Muscle of arm (tissue), 12 donors: Measurements from ENCODE around the gene DDAH2. TPM values are rescaled to one million over a fixed set of nuclear protein-coding genes. Genes with fewer than 3 reads are reported as not detected.
A peak's percentile ranks its signal among the peaks of the same experiment; 100 is the strongest.
"Not testable (repeated sequence)": the region's sequence is repeated elsewhere in the genome, so short reads cannot be mapped to it uniquely, and the experiment has no call there.

Experiments
- DNase-seq: peaks from one replicate; pipeline ENCODE4 v3.0.0-alpha.2; 2013
- polyA plus RNA-seq, 12 donors: library from polyadenylated mRNA; unstranded; fragments of 120-200 nt; gene quantifications; one replicate each; pipeline ENCODE4 v1.2.1, GENCODE V29; 2013; ENCODE audit not compliant: insufficient read length in 12 of 12

The DDAH2 gene
- polyA plus RNA-seq, 12 donors = 89.7 to 152 (median 108) TPM; not detected in 1

DNA sequence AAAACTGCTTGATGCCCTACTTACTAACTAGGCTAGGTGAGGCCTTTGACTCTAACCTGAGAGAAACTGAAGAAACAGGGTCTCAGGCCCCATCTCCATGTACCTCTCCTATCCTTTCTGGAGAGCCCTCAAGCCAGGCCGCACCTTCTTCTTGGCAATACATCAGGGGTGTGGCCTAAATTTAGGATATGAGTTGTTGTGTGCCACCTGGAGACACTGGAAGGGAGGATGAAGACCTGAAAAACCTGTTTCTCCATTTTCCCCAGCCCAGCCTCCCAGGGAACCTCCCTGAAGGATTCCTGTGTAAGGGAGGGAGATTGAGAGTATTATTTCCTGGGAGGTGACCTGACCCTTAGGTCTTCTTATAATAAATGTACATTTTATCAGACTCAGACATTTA is 10.8 kb downstream of the DDAH2 start:
- DNase-seq = no peak

DNA sequence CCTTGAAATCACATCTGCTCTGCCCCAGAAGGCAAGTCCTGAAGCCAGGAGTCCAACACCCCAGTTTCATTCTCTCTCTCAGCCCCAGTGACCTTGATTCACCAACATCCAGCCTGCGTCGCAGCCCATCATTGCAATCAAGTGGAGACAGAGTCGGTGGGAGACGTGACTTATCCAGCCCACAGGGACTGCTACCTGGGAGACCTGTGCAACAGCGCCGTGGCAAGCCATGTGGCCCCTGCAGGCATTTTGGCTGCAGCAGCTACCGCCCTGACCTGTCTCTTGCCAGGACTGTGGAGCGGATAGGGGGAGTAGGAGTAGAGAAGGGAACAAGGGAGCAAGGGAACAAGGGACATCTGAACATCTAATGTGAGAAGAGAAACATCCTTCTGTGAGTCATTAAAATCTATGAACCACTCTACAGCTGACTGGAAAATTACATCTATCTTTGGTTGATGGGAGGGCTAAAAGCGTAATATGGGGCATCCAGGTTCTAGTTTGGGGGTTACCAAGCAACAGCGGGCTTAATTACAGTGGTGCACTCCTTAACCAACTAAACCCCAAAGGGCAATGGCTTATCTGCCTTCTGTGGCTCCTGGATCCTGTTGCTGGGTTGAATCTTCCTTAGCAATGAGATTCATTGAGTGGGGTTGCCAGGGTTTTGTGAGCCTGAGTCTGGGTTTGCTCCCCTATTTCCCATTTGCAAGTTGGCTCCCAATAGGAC is 11.4 kb downstream of the DDAH2 start:
- DNase-seq = no peak

DNA sequence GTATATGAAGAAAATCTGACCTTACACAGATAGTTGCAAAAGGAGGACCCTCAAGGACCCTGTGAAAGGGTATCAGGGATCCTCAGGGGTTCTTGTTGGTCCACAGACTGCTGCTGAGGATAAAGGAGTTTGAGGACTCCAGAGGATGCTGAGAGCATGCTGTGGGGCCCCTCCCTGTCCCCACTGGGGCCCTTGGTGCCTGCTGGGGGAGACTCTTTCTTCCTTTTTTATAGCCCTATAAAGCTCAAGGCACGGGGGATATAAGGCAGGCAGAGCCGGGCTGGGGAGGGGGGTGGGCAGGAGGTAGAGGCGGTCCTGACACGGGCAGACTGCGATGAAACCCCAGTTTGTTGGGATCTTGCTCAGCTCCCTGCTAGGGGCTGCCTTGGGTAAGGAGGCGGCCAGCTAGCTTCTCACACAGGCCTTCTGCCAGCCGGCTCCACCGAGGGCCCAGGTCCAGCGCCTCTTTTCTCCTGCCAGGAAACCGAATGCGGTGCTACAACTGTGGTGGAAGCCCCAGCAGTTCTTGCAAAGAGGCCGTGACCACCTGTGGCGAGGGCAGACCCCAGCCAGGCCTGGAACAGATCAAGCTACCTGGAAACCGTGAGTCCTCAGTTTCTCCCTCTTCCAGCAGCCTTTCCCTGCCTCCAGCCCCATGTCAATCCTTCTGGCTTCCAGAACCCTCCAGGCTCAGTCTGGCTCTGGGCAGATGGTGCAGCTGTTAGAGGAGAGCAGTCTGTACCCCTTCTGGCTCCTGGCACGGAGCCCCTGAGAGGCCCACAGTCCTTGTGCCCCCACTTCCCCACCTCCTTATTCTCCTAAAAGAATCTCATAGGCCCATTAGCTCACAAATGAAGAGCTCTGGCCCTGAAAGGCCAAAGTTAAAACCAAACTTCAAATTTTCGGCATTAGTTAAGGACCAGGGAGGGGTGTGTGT is 13.8 kb downstream of the DDAH2 start, which contains the start of gene LY6G6D:
TSS of gene LY6G6D (plus strand) at position 327 of the 937 bp plus-strand sequence. CDS start at position 335, 8 bp downstream.
- DNase-seq = no peak

DNA sequence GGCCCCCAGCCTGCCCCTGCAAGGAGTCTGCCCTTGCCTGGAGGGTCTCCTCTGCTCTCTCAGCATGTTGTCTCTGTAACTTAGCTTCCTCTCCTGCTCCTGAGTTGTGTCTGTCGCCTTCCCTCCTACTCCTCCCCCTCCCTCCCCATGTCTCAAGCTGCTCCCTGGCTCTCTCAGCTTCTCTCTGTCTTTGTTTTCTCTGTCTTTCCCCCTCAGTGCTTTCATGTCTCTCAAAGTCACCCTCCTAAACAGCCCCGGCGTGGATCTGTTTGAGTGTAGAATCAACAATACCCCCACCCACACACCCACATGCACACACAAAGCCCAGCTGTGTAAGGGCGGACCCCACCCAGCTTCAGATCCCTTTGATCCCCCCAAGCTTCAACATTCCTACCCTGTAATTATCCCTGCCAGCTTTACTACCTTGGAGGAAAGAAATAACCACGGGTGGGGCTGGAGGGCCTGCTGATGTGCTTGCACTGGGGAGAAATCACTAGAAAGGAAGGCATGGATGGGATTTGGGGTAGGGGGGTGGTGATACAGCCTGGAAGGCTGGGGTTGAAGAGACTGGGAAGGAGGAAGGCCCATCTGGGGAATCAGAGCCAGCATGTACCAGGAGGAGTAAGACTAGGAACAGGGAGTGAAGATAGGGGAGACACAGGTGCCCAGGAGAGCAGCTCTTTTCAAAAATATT is 15.0 kb downstream of the DDAH2 start:
- DNase-seq = no peak

DNA sequence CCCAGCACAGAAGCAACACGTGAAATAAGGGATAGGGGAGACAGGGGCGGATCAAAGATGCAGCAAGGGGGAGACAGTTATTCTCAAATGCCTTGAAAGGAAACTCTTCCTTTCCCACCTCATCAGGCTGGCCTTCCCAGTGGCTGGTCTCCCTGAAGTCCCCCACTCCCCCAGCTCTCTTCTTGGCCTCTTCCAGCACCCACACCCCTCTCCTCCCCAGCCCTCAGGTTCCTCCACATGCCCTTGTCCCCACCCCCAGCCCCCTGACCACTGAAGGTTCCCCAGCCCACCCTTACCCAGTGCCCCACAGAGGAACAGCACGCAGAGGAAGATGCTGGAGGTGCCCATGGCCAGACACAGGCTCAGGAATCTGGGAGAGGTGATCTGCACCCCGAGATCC is 15.6 kb downstream of the DDAH2 start:
- DNase-seq = no peak

DNA sequence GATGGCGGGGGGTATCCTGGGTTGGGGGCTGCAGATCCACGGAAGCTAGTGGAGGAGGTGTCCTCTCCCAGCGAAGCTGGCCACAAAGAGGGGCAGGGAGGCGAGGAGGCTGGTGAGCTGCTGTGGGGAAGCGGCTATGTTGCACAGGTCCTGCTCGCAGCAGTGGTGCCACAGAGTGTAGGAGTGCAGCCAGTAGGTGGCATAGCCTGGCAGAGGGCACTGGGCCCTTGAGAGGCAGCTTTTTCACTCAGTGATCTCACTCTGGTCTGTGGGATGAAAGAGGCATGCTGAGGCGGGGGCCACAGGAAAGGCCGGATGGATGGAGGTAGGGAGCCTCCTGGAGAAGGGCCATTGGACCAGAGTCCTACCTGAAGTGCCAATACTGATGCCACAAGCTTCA is 16.8 kb downstream of the DDAH2 start:
- DNase-seq = no peak

DNA sequence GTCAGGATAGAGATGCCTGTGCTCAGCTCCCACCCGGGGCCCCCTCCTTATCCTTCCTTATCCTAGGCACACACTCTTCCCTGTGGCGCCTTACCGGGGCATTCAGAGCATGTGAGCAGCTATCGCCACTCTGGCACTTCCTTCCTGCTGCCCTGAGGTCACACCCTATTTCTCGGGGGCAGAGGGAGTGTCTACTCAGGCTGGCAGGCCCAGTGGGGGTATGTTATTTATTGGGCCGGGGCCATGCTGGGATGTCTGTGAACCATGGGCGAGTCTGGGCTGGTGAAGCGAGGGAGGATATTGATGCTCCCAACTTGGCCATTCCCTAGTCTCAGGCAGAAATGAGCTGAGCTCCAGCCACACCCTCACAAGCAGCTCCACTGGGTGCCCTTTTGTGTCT is 17.9 kb downstream of the DDAH2 start:
- no peak for DNase-seq

DNA sequence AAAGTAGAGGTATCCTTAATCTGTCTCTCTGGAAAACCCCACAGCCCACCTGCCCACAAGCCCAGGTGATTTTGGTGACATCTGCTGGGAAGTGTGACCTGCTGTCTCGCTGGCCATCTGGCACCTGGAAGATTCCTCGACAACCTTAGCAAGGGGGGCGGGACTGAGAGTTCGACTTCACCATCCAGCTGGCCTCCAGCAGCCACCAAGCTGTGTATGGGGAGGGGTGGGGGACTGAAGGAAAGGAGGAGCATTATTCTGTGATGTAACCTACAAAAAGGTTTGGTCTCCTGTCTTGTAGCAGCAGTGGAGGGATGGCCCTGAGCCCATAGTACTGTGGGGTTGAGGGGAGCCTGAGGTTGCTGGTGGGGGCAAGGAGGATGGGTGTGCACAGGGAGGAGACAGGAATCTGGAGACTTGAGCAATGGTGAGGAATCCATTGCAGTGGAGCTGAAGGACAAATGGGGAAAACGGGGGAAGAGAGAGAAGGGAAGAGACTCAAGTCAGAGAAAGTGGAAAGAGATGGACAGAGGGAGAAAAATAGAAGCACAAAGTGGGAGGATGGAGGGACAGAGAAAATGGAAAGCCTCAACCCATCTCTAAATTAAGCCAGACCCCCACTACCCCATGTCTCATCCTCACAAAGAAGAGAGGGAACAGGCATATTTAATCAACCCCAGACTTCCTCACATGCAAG is 18.4 kb downstream of the DDAH2 start:
- no peak for DNase-seq

DNA sequence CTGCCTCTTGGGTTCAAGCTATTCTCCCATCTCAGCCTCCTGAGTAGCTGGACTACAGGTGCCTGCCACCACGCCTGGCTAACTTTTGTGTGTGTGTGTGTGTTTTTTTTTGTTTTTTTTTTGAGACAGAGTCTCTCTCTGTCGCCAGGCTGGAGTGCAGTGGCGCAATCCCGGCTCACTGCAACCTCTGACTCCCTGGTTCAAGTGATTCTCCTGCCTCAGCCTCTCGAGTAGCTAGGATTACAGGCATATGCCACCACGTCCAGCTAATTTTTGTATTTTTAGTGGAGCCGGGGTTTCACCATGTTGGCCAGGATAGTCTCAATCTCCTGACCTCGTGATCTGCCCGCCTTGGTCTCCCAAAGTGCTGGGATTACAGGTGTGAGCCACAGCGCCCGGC is 19.9 kb downstream of the DDAH2 start:
- DNase-seq = not testable (repeated sequence)

DNA sequence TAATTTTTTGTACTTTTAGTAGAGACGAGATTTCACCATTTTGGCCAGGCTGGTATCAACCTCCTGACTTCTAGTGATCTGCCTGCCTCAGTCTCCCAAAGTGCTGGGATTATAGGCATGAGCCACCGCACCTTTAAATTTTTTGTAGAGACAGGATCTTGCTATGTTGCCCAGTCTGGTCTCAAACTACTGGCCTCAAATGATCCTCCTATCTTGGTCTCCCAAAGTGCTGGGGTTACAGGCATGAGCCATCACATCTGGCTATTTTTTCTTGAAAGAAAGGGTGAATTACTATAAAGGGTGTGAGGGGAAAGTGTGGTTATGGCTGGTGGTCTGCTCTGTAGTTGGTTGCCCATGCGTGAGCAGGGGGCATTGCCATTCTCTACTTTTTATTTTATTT is 20.9 kb downstream of the DDAH2 start:
- no peak for DNase-seq

DNA sequence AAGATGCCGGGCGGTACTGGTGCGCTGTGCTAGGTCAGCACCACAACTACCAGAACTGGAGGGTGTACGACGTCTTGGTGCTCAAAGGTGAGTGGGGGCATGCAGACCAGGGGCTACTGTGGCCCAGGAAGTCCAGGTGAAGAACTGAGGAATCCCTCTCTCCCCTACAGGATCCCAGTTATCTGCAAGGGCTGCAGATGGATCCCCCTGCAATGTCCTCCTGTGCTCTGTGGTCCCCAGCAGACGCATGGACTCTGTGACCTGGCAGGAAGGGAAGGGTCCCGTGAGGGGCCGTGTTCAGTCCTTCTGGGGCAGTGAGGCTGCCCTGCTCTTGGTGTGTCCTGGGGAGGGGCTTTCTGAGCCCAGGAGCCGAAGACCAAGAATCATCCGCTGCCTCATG is 21.4 kb downstream of the DDAH2 start:
- no peak for DNase-seq

DNA sequence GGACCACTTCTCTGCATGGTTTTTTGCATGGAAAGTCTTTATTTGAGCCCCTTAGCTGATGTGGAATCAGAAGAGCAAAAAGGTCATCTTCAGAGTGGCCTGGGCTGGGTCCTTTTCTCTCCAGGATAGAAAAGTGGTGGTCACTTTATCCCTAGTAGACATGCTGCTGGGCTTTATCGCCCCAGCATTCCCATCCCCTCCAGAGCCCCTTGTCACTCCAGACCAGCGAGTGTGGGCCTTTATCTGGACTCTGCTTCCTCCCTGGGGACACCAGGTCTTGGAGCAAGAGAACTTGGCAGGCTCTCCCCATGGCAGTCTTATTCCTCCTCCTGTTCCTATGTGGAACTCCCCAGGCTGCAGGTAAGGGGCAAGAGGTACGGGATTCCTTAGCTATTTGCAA is 22.5 kb downstream of the DDAH2 start, which contains the start of gene LY6G6F:
TSS of gene LY6G6F (plus strand) at position 268 of the 400 bp plus-strand sequence. CDS start at position 309, 41 bp downstream.
- DNase-seq = no peak

DNA sequence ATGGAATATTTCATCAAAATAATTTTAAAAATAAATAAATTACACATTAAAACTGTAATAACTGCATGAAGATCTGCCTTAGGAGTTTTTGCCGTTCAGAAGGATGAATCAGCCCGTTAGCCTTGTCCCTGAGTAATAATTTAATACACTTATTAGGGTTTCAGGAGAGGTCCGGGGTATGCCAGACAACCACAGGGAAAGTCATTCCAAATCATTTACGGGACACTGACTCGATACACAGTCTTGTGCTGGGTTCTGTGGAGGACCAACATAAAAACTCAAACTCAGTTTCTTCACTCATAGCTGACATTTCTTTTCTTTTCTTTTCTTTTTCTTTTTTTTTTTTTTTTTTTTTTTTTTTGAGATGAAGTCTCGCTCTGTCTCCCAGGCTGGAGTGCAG is 23.2 kb downstream of the DDAH2 start:
- no peak for DNase-seq

DNA sequence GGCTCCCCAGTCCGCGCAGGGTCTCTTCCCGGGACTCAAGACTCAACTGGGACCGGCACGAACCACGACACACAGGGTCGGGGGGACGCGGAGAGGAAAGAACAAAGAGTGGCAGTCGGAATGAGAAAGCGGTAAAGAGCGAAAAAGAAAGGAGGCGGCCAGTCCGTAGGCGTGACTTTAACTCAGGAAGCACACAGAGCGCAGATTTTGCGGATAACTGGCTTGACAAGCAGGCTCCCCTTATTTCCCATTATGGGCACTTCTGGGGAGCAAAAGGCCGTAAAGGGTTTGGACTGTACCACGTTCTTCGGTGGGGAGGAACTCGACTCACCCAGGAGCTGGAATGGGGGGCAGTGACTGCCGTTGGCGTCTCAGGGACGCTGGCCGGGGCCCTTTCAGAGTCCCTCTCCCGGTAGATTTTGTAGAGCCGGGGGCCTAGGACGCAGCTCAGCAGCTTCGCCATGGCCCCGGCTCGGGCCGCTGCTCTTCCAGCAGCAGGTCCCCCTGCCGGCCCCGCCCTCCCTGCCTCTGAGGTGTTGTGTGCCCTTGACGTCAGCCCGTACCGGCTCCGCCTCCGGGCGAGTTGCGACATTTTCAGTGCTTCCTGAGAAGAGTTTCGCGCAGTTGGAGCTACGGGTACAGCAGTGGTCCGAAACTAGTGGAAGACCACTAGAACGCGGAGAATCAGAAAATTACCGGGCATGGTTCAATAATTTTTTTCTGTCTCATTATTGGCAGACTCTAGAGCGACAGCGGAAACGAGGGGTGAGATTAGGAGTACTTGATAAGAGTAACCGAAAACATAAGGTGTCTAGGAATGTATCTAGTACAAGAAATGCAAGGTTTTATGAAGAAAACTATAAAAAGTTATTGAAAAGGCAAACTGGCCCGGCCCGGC is 26.0 kb downstream of the DDAH2 start, which contains the start of gene ABHD16A:
TSS of gene ABHD16A (minus strand) at position 506 of the 898 bp plus-strand sequence. CDS start at position 463, 43 bp downstream.
- peak; percentile 99 for DNase-seq

DNA sequence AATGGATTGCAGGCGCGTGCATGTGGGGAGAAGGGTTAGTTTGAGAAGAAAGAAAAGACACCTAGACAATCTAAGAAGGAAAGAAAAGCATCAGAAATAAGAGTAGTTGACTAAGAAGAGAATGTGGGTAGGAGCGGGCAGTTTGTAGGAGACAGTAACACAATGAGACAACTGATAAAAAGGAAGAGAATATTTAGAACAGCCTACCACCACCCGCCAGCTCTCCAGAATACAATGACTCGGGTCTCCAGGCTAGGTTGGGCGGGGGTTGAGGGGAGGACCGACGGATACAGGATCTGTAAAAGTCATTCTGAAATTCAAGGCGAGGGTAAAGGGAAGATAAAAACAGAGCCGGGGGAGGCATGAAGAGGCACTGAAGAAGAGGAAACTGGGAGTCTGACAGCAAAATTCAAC is 26.7 kb downstream of the DDAH2 start:
- DNase-seq = no peak

DNA sequence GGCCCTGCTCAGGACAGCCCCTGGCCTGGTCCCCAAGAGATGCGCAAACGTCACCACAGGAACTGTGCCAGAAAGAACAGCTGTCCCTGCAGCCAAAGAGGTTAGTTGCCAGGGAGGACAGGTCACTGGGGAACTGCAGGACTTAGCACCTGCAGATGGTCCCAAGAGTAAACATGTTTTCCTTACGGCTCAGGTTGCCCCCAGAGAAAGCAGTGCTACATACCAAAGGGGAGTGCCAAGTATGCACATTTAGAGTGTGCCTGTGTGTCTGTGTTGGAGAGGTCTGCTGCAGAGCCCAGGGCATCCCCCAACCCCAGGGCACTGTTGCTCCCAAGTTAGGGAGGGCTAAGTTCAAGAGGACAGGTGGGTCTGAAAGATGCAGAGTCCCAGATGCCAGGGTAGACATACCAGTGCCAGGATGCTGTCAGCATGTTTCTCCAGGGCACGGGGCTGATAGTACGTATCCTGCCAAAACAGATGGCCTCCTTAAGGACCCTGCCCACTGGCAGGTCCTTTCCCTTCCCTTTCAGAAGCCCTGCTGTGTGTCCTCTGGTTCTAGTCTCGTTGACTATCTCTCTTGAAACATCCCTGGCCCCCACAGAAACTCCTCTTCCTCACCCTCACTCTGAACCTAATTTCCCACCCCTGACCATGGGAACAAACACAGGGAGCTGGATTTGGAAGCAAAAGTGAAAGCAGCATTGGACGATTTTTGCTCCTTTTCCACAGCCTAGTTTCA is 27.3 kb downstream of the DDAH2 start:
- DNase-seq = peak; percentile 68

DNA sequence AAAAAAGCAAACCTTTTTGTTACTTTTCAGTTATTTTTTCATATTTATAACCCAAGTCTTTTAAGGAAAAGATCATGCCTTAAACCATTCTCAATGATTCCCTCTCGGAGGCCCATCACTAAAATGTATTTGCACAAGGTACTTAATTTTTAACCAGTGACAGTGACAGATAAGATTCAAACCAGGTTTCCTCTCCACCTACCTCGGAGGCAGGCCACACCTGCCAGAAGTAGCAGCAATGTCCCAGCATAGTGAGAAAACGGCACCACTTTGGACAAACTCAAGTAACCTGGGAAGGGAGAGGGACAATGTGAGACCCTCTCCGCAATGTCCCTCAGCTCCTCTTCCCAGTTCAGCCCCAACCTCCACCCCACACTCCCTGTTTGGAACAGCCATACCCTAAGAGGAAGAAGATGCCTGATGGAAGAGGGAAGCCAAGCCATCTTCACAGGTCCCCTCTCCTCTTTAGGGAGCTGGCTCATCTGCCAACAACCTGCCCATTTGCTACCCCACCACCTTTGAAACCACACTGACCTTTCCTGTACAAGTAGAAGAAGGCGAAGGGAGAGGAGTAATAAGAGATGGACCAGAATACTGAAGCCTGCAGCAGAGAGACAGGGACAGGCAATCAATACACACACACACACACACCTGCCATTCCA is 28.2 kb downstream of the DDAH2 start:
- DNase-seq = no peak

DNA sequence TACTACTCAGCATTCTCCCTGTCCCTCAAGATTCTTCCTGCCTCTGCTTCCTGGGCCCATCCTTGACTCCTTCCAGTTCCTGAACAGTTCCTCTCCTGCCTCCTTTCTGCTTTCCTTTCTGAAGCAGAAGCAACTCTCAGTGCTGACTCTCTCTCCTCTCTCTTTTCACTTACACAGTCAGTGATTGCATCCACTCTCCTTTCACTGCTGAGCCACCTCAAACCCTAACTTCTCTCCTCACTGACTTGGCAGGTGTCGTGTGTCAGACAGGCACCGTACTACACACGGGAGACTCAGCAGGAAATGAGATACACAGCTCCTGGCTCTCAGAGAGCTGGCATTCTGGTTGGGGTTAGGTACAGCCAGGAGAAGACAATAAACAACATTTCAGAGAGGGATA is 31.5 kb downstream of the DDAH2 start:
- DNase-seq = no peak

DNA sequence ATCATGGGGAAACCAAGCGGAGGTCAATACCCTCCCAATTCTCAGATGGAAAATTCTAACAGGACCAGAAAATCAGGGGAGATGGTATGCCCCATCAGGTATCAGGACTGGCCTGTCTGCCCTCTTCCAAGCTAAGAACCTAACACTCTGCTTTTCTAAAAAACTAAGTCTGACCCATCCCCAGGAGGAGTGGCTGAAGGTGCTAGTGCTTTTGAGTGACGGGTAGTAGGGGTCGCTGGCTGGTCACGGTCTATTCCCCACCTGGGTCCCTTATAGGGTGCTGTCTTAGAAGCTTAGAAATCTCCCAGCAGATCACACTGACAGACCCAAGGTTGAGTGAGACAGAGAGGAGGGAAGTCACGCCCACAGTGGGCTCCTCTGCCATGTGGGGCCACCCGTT is 35.6 kb downstream of the DDAH2 start:
- no peak for DNase-seq
